ENCODE measurements around the gene TMEM243. TPM values are rescaled to one million over a fixed set of nuclear protein-coding genes. Genes with fewer than 3 reads are reported as not detected.
A peak's percentile ranks its signal among the peaks of the same experiment; 100 is the strongest.

Gene TMEM243
- total and polyA plus RNA-seq, 3 donors from 2014 or later = 21.9 to 27.6 (median 26.3) TPM

DNA sequence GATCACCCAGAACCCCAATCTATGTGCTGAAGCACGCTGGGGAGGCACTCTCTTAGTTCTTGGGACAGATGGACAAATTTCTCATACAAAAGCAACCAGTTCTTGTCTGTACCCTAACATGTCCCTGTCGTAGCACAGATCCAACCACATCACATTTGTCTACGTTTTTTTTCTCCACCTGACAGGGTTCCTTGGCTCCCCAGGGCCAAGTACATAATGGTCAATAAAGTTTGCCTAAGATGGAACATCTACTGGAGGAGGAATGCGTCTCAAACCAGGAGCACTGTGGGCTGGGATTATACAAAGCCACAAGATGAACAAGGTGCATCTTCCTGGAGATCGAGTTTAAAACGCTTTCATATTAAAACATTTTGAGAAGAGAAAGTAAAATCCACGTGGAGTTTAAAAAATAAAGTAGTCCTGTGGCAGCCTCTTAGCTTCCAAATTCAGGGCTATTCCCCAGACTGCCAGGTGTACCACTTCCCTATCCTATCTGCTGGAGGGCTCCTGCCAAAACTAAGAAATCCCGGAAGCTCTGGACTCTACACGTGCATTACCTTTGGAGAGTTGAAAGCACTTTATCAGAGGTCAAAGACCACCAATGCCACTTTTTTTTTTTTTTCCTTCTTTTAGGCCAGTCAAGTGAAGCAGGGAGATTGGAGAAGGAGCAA, 1.4 kb downstream of the TMEM243 start:
- intact Hi-C loops (cut with DNase I; ENCODE audit: low total_unique reads) = no loop called here
- no peaks in the 10 kb centered on the region for H3K9me3 ChIP-seq
- WGBS, 2 donors = 27 to 45% methylated on average over 9 of the region's 9 CpGs
- no peaks in the 10 kb centered on the region for H3K4me1 ChIP-seq
- no peaks in the 10 kb centered on the region for H3K36me3 ChIP-seq (ENCODE audit: low read depth, missing control alignments)
- peak overlapping the region in 1 of 2 donors; percentile 77 for H3K4me3 ChIP-seq
- H3K27me3 ChIP-seq = no peaks in the 10 kb centered on the region
- DNase-seq = no peak
- no peak for TF ChIP-seq POLR2A (IDR thresholded peaks at IDR 0.05)
- TF ChIP-seq, protein P1, sequence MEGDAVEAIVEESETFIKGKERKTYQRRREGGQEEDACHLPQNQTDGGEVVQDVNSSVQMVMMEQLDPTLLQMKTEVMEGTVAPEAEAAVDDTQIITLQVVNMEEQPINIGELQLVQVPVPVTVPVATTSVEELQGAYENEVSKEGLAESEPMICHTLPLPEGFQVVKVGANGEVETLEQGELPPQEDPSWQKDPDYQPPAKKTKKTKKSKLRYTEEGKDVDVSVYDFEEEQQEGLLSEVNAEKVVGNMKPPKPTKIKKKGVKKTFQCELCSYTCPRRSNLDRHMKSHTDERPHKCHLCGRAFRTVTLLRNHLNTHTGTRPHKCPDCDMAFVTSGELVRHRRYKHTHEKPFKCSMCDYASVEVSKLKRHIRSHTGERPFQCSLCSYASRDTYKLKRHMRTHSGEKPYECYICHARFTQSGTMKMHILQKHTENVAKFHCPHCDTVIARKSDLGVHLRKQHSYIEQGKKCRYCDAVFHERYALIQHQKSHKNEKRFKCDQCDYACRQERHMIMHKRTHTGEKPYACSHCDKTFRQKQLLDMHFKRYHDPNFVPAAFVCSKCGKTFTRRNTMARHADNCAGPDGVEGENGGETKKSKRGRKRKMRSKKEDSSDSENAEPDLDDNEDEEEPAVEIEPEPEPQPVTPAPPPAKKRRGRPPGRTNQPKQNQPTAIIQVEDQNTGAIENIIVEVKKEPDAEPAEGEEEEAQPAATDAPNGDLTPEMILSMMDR (IDR thresholded peaks at IDR 0.05) = no peak
- H3K27ac ChIP-seq = peak overlapping the region in 1 of 2 donors; percentile 86

DNA sequence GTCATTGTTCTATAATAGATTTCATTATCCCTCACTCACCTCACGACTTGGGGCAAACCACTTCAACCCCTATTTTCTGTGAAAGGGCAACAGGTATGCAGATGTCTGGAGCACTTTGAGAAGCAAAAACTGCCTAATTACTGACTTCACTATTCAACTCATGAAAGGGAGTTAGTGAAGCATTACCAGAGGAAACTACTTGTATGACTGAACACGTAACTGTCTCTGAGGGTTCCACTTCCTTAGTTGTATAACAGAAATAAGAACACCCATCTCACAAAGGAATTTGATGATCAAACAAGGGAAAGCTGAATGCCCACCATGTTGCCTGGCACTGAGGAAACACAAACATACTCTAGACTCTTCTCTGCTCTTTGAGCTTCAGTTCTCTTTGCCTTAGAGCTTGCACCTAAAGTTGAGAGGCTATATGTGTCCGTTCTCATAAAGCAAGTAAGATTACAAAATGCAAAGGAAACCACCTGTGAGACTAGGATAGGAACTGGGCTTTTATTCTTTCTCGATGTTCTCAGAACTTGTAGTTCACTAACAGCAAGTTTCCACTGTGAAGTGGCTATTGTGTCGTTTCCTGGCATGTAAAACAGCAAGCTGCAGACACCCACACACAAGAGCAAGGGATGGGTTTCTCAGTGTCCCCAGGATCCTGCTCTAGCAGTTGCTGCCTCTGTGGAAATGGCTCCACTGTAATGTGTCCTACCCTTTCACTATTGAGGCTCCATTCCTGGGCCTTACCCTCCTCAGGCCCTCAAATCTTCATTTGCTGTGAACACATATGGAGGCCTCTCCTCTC, 2.6 kb downstream of the TMEM243 start:
- Histone ChIP-seq H3K4me1 (peaks cover 5% of the 10 kb centered on the region), H3K9me3 (no peaks in the 10 kb centered on the region), H3K27me3 (no peaks in the 10 kb centered on the region), H3K36me3 (ENCODE audit: low read depth, missing control alignments) (no peaks in the 10 kb centered on the region), H3K4me3 (no peak overlapping the region), H3K27ac (no peak overlapping the region)
- no peak for TF ChIP-seq POLR2A (IDR thresholded peaks at IDR 0.05)
- TF ChIP-seq, protein P1 (IDR thresholded peaks at IDR 0.05) = no peak
- intact Hi-C loops (cut with DNase I; ENCODE audit: low total_unique reads) = no loop called here
- 59 to 60% methylated on average over 5 of the region's 5 CpGs for WGBS, 2 donors
- DNase-seq = no peak

DNA sequence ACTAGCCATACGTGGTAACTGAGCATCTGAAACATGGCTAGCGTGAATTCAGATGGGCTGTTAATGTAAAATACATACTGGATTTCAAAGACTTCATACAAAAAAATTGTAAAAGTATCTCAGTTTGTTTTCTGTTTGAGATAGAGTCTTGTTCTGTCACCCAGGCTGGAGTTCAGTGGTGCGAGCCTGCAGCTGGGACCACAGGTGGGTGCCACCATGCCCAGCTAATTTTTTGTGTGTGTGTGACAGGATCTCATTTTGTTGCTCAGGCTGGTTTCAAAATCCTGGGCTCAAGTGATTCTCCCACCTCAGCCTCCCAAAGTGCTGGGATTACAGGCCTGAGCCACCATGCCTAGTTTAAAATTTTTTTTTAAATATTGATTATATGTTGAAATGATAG, 4.5 kb downstream of the TMEM243 start:
- Histone ChIP-seq H3K9me3 (no peaks in the 10 kb centered on the region), H3K4me1 (peaks cover 5% of the 10 kb centered on the region), H3K27ac (no peak overlapping the region), H3K27me3 (no peaks in the 10 kb centered on the region), H3K4me3 (no peak overlapping the region), H3K36me3 (ENCODE audit: low read depth, missing control alignments) (no peaks in the 10 kb centered on the region)
- TF ChIP-seq, protein P1 (IDR thresholded peaks at IDR 0.05) = no peak
- no peak for TF ChIP-seq POLR2A (IDR thresholded peaks at IDR 0.05)
- 94 to 100% methylated on average over 3 of the region's 3 CpGs for WGBS, 2 donors
- DNase-seq = no peak
- intact Hi-C loops (cut with DNase I; ENCODE audit: low total_unique reads) = no loop called here

DNA sequence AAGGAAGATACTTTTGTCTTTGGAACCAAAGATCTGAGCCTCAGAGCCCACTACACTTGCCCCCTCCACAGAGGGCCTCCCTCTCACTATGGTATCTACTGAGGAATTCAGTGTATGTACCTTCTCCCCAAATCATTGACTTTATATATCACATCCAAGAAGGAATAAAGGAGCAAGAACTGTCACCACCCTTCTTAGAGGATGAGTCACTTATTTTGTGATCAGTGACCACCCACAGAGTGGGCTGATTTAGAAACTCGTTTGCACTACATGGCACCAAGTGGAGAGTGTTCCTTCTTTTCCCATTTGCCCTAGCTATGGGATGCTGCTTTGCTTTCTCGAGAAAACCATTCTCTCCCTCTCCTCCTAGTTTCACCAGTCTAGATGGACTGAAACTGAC, 5.7 kb downstream of the TMEM243 start:
- 57 to 59% methylated on average over 2 of the region's 2 CpGs for WGBS, 2 donors

More for the DNA sequence above, 5.7 kb downstream of the TMEM243 start:
- H3K9me3 ChIP-seq = no peaks in the 10 kb centered on the region
- TF ChIP-seq POLR2A (IDR thresholded peaks at IDR 0.05) = no peak
- TF ChIP-seq, protein P1 (IDR thresholded peaks at IDR 0.05) = no peak
- H3K27ac ChIP-seq = no peak overlapping the region
- intact Hi-C loops (cut with DNase I; ENCODE audit: low total_unique reads) = no loop called here
- H3K36me3 ChIP-seq (ENCODE audit: low read depth, missing control alignments) = no peaks in the 10 kb centered on the region
- no peak for DNase-seq
- peaks cover 5% of the 10 kb centered on the region for H3K4me1 ChIP-seq
- H3K27me3 ChIP-seq = no peaks in the 10 kb centered on the region
- H3K4me3 ChIP-seq = no peak overlapping the region
